ENCODE data around the gene SLC43A2.

DNA sequence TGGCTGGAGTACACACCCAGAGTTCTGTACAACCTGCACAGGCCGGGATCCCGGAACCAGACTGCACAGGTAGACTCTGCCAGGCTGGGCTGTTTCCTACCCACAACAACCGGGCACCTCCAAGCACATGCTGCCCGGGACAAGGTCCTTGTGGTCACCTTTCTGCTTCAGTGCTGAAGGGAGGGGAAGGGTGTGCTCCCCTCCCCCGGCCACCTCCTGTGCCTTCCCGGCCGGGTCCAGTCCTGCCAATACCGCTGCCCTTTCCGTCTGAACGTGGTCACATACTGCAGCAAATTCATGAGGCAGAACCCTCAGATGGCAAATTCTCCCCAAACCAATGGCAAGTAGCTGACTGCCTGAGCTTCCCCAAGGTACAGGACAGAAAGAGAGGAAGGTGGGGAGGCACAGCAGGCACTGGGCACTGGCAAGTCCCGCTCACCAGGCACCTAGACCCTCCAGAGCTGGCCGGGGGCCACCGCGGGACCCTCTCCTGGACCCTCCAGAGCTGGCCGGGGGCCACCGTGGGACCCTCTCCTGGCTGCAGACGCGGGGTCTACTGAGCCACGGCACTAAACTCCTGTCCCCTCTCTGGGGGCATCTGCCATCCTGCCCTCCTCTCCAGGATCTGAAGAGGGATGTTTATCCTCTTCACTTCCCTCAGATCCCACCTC is 22.8 kb downstream of the SLC43A2 start:
- TF ChIP-seq GATA2 (IDR thresholded peaks at IDR 0.05; ENCODE audit: low read depth, low read length) (no peak), GATA3 (IDR thresholded peaks at IDR 0.05; ENCODE audit: low read depth, low read length) (no peak)
